Measurements from ENCODE around the gene IRAK3. TPM values are rescaled to one million over a fixed set of nuclear protein-coding genes. Genes with fewer than 3 reads are reported as not detected.

The IRAK3 gene
- total RNA-seq, 1 experiment from 2014 or later, result 0.44 TPM

GRCh38 chr12:66240096-66240820 lies 51.2 kb downstream of the IRAK3 start:
- Histone ChIP-seq H3K14ac (ENCODE audit: insufficient read depth, low read length) (no peak overlapping the region), H2AK5ac (ENCODE audit: insufficient read length, low read length) (no peak overlapping the region), H3K4me2 (ENCODE audit: insufficient read depth, insufficient read length, low read length) (no peak overlapping the region), H3K79me2 (ENCODE audit: insufficient read depth, low read length) (no peaks in the 10 kb centered on the region), H3K23me2 (ENCODE audit: insufficient read length, low read depth, low read length, poor library complexity, severe bottlenecking) (no peaks in the 10 kb centered on the region), H3K27me3 (ENCODE audit: insufficient read depth, low read length) (no peaks in the 10 kb centered on the region), H2AFZ (ENCODE audit: low read length) (no peak overlapping the region), H2BK20ac (ENCODE audit: low read depth, low read length, poor library complexity, severe bottlenecking) (no peak overlapping the region), H3K4me1 (ENCODE audit: insufficient read depth, low read length) (no peaks in the 10 kb centered on the region), H3K9ac (ENCODE audit: extremely low read depth, insufficient read length, low read length) (no peak overlapping the region), H3T11ph (ENCODE audit: low read length) (no peak overlapping the region), H3K79me1 (ENCODE audit: insufficient read depth, low read depth, low read length, poor library complexity, severe bottlenecking) (no peaks in the 10 kb centered on the region), H2BK12ac (ENCODE audit: insufficient read length, low read depth, low read length) (no peak overlapping the region), H4K5ac (ENCODE audit: insufficient read length, low read depth, low read length) (no peak overlapping the region), H3K23ac (ENCODE audit: insufficient read length, low read depth, low read length) (no peak overlapping the region), H4K8ac (replicated peaks; ENCODE audit: insufficient read length, low read depth, low read length) (no peak overlapping the region), H2BK15ac (ENCODE audit: low read depth, low read length) (no peak overlapping the region), H3K56ac (ENCODE audit: insufficient read length, low read depth, low read length) (no peak overlapping the region), H3K27ac (ENCODE audit: insufficient read length, low read depth, low read length) (no peak overlapping the region), H2BK120ac (ENCODE audit: low read depth, low read length, poor library complexity, severe bottlenecking) (no peak overlapping the region), H3K18ac (ENCODE audit: insufficient read length, low read depth, low read length) (no peak overlapping the region), H3K9me3 (ENCODE audit: control insufficient read depth, low read depth, low read length) (no peaks in the 10 kb centered on the region), H3K4ac (ENCODE audit: low read depth, low read length) (no peak overlapping the region), H4K91ac (ENCODE audit: insufficient read length, low read depth, low read length) (no peak overlapping the region), H2BK5ac (ENCODE audit: insufficient read length, low read length) (no peak overlapping the region), H4K20me1 (ENCODE audit: control insufficient read depth, insufficient read depth, insufficient read length) (no peaks in the 10 kb centered on the region)
- Mint-ChIP-seq H3K4me3 (no peak overlapping the region), H3K9me3 (no peaks in the 10 kb centered on the region), H3K27ac (no peak overlapping the region), H3K27me3 (ENCODE audit: low read depth) (peaks cover 6% of the 10 kb centered on the region), H3K36me3 (ENCODE audit: insufficient read depth in 1 of 3, low read depth in 3 of 3) (no peaks in the 10 kb centered on the region; a peak in 1 of 7 replicates), H3K4me1 (peaks cover 20 to 22% of the 10 kb centered on the region in 2 experiments)
- no CpG with 5 or more reads among the region's 7 CpGs for WGBS (ENCODE audit: extremely low coverage, insufficient read length, low lambda C conversion rate)
- DNase-seq, result no peak
- no peak for TF ChIP-seq CTCF (conservative IDR thresholded peaks at IDR 0.05)
